Lower leg skin (tissue), 4 donors: ENCODE results near the gene NFIA. TPM values are rescaled to one million over a fixed set of nuclear protein-coding genes. Genes with fewer than 3 reads are reported as not detected.

ENCODE experiments used
- DNase-seq, 2 donors: peaks; one replicate each; pipeline ENCODE4 v3.0.0-alpha.2; 2019; ENCODE audit warnings: low spot score in 2 of 2
- H3K4me3 ChIP-seq: fragments of 200-600 bp; sonication (generic); 2 replicates; pipeline ENCODE4 v1.5.1; 2017; ENCODE audit warnings: mild to moderate bottlenecking, low read depth; ENCODE audit not compliant: poor library complexity, severe bottlenecking
- POLR2A ChIP-seq, 2 donors: fragments of 450-650 bp; IDR thresholded peaks; one replicate each; pipeline ENCODE4 v1.6.1; 2016 to 2017; ENCODE audit warnings: antibody characterized with exemption in 2 of 2, mild to moderate bottlenecking in 1 of 2, moderate library complexity in 1 of 2
- WGBS, 2 donors: methylation state at CpG; one replicate each; pipeline ENCODE4 v1.1.5; 2018; 5-methylcytosine and 5-hydroxymethylcytosine counted together
- intact Hi-C: fragments of 100-400 bp; cut with DNase I; formaldehyde crosslinking; loops from one replicate; pipeline ENCODE4 v1.15.0; 2023; ENCODE audit warnings: low total_unique reads
- total RNA-seq, 4 donors: library from RNA; depleted of rRNA; stranded (reverse); fragments of >200 nt; gene quantifications; one replicate each; pipeline ENCODE4 v1.1.0, GENCODE V29; 2016
- TF ChIP-seq, protein P1 (sequence below), 3 donors: fragments of 450-650 bp; IDR thresholded peaks; one replicate each; pipeline ENCODE4 v1.5.1; 2016; ENCODE audit warnings: antibody characterized with exemption in 3 of 3, mild to moderate bottlenecking in 3 of 3, moderate library complexity in 2 of 3

NFIA gene
- total RNA-seq, 4 donors from 2014 or later: 26.0 to 32.5 (median 30.3) TPM

DNA sequence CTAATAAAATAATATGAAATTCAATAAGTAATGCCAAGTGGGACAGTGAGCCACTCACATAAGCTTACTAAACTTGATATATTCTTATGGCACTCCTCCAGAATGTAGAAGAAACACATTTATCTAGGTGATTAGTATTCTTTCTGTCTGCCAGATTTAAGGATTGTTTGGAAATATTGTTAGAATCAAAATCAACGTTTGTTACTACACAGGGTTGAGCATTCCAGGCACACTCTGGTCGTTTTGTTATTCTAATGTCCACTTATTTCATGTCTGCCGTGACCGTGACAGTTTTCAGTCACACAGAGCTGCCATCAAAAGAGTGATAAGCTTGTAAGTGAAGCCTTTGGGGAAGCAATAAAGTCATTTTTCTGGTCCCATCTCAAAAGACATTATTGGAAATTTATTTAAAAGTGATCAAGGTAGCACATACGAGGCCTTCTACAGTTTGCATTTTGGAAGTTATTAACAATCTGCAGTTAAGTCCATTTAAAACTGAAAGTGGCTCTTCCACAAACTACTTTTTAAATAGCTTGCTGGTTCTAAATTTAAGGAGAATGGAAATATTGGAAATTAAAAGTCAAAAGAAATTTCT is 38.0 kb downstream of the NFIA start:
- intact Hi-C loops: no loop called here

DNA sequence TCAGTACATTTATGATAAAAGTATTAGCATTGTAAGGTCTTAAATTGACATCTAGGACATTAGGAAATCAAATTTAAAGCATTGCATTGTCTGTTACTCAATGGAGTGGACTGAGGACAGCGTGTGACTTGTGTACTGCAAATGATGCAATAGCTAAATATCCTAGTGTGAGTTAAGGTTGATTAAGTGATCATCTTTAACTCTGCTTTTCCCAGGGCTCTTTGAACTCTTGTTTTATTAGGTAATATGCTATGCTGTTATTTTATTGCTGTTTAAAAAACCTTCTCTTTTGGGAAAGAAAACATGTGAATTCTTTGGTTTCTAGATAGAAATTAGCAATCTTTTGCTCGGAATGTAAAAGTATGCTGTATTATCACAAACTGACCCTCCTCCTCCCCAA is 38.6 kb downstream of the NFIA start:
- intact Hi-C loops: no loop called here
- H3K4me3 ChIP-seq: no peak overlapping the region
- WGBS, 2 donors: 49 to 52% methylated on average over 2 of the region's 2 CpGs
- no peak for DNase-seq
- TF ChIP-seq, protein P1, sequence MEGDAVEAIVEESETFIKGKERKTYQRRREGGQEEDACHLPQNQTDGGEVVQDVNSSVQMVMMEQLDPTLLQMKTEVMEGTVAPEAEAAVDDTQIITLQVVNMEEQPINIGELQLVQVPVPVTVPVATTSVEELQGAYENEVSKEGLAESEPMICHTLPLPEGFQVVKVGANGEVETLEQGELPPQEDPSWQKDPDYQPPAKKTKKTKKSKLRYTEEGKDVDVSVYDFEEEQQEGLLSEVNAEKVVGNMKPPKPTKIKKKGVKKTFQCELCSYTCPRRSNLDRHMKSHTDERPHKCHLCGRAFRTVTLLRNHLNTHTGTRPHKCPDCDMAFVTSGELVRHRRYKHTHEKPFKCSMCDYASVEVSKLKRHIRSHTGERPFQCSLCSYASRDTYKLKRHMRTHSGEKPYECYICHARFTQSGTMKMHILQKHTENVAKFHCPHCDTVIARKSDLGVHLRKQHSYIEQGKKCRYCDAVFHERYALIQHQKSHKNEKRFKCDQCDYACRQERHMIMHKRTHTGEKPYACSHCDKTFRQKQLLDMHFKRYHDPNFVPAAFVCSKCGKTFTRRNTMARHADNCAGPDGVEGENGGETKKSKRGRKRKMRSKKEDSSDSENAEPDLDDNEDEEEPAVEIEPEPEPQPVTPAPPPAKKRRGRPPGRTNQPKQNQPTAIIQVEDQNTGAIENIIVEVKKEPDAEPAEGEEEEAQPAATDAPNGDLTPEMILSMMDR (IDR thresholded peaks at IDR 0.05): no peak
- no peak for TF ChIP-seq POLR2A (IDR thresholded peaks at IDR 0.05)

More for the DNA sequence above, 38.0 kb downstream of the NFIA start:
- no peak for DNase-seq
- WGBS, 2 donors: 22 to 35% methylated on average over 5 of the region's 5 CpGs
- no peak overlapping the region for H3K4me3 ChIP-seq
- TF ChIP-seq, protein P1 (IDR thresholded peaks at IDR 0.05): no peak
- no peak for TF ChIP-seq POLR2A (IDR thresholded peaks at IDR 0.05)

DNA sequence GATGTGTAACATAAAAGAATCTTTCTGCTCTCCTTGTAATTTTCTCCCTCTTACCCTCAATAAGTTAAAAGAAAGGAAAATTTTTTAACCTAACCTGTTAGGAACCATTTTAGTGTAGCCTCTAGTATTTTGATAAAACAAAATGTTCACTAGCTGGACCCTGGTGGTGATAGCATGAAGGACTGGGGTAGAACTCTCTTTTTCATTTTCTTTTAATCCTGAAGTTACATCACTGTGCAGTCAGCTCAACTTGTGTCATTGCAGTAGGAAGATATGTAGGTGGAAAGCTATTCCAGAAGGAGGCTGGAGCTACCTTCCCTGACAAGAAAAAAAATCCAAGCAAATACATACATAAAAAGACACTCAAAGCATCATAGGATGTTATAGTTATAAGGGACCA is 39.3 kb downstream of the NFIA start:
- no peak overlapping the region for H3K4me3 ChIP-seq
- intact Hi-C loops: no loop called here
- TF ChIP-seq POLR2A (IDR thresholded peaks at IDR 0.05): no peak
- TF ChIP-seq, protein P1 (IDR thresholded peaks at IDR 0.05): no peak
- DNase-seq: no peak

DNA sequence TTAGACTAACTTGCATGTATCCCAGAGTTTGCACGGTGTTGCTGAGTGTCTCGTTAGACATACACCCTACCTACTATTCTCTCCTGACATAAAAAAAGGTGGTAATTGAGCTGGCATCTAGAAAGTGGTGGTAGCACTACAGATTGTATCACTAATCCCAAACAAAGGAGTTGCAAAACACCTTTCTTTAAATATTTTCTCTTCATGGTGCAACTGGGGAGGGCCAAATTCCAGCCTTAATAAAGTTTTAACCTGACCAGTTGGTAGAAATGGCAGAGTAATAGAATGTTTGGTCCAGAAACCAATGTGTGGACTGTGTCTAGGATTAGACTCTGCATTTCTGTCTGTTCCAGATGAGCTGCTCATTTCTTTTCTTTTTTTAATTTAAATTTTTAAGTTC is 40.0 kb downstream of the NFIA start:
- 80 to 85% methylated on average over 2 of the region's 2 CpGs for WGBS, 2 donors
- H3K4me3 ChIP-seq: no peak overlapping the region
- intact Hi-C loops: no loop called here
- no peak for DNase-seq
- TF ChIP-seq, protein P1 (IDR thresholded peaks at IDR 0.05): no peak
- no peak for TF ChIP-seq POLR2A (IDR thresholded peaks at IDR 0.05)

DNA sequence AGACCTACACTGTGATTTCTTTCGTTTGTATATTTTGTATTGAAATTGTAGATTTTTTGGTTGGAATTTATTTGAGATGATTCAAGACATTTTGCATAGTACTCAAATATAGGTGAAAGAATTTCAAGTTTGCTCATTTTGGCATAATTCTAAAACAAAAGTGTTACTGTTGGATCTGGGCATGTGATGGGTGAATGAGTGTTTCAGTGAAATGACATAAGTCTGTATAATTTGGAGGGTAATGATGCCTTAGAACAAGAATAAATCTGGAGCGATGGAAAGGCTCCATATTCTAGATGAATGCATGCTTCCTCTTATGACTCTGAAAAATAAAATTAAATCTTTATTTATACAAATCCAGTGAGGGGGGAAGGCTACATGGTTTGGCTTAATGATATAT is 41.0 kb downstream of the NFIA start:
- no peak for DNase-seq
- WGBS, 2 donors: 88 to 91% methylated on average over 2 of the region's 2 CpGs
- H3K4me3 ChIP-seq: no peak overlapping the region
- TF ChIP-seq, protein P1 (IDR thresholded peaks at IDR 0.05): no peak
- no peak for TF ChIP-seq POLR2A (IDR thresholded peaks at IDR 0.05)
- intact Hi-C loops: no loop called here

DNA sequence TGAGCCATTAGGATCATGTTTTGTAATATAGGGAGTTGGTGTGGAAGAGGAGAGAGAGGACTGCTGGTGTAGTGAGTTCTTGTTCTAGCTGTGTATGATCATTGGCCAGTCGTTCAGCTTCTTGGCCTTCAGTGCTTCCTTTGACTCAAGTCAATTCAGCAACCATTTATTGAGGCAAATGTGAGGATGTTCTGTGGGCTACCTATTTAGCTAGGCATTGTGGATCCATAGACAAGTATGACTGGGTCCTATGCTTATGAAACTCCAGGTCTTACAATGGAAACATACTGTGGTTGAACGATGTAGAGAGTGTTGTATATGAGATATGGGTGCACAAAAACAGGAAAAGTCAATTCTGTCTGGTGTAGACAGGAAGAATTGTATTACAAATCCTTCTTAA is 41.7 kb downstream of the NFIA start:
- no peak for TF ChIP-seq POLR2A (IDR thresholded peaks at IDR 0.05)
- TF ChIP-seq, protein P1 (IDR thresholded peaks at IDR 0.05): no peak
- intact Hi-C loops: no loop called here
- H3K4me3 ChIP-seq: no peak overlapping the region
- DNase-seq: no peak
- WGBS, 2 donors: 71 to 84% methylated on average over 2 of the region's 2 CpGs
